Stimulated activated CD8-positive, alpha-beta memory T cell treated with anti-CD3 and anti-CD28 coated beads, Interleukin-7, amount 100 ng/mL, for 48 hours (primary cell): ENCODE results near the gene DLEC1.
"Not testable (repeated sequence)": the region's sequence is repeated elsewhere in the genome, so short reads cannot be mapped to it uniquely, and the experiment has no call there.

Source experiments
- DNase-seq, 2 donors: peaks; one replicate each; pipeline ENCODE4 v3.0.0-alpha.2; 2020; ENCODE audit warnings: low read depth in 1 of 2; ENCODE audit errors: extremely low read depth in 1 of 2

The DLEC1 gene

DNA sequence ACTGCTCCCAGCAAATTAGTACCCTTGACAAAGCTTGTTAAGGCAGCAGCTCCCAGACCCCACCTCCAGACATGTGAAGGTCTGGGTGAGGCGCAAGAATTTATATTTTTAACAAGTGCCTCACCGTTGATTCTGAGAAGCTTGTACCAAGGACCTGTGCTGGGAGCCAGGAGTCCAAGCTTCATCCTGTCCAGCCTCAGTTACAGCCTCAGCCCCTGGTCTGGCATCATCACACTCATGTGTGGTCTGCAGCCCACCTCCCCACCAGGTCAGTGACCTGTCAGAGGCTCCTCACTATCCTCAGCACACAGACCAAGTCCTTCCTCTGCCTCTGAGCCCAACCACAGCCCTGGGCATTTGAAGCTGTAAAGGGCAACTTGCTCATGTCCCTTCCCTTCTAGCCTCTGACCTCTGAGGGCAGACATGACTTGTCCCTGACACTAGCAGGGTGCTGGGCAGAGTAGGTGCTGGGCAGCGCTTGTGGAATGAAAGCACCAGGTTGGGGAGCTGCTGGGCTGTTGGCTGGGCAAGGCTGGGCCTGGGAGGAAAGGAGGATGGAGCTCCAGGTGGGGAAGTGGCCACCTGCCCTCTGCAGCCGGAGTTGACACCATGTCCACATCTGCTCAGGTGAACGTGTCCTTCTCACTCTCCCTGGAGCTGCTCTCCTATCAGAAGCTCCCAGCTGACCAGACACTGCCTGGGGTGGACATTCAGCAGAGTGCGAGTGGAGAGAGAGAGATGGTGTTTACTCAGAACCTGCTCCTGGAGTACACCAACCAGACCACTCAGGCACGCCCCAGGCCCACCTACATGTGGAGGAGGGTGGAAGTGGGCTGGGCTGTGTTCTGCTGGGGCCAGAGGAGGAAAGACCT, 81.0 kb downstream of the DLEC1 start:
- DNase-seq, result no peak

DNA sequence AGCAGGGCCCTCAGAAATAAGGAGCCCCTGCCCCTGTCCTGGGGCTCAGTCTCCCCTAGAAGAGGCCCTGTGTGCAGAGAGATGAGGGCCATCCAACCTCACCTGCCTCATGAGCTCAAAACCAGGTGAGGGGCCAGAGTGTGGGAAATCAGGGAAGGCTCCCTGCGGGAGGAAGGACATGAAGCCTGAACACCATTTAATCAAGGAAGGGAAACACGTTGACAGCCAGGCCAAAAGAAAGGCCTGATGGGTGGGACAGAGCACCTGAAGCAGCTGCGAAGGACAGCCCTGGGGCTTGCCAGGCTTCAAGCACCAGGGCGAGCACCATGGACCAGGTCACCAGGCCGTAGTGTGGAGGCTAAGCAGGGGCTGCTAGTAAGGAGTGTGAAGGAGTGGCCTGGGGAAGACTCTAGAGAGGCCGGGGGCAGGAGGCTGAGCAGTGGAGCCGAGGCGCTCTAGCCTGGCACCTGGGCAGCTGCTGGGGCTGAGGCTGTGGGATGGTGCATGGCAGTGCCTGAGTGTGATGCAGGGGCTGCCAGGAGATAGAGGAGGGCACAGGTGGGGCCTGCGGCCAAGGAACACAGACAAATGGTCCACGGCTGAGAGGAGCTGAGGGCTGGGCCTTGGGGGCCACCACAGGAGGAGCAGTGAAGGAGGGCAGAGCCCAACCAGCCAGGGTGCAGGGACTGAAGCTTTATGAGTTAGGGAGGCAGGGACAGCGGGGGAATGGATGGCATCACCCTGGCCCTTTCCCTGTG, 81.9 kb downstream of the DLEC1 start:
- DNase-seq, result no peak

DNA sequence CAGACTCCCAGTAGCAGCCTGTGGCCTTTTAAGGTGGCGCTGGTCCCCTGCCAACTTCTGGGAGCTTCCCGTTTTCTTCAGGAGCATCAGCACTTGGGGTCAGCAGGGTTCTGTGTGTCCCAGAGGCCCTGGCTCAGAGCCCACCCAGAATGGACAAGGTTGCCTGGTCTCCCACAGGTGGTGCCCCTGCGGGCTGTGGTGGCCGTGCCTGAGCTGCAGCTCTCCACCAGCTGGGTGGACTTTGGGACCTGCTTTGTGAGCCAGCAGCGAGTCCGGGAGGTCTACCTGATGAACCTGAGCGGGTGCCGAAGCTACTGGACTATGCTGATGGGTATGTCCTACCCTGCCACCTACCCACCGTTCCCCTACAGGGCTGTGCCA, 82.4 kb downstream of the DLEC1 start:
- DNase-seq, result no peak

DNA sequence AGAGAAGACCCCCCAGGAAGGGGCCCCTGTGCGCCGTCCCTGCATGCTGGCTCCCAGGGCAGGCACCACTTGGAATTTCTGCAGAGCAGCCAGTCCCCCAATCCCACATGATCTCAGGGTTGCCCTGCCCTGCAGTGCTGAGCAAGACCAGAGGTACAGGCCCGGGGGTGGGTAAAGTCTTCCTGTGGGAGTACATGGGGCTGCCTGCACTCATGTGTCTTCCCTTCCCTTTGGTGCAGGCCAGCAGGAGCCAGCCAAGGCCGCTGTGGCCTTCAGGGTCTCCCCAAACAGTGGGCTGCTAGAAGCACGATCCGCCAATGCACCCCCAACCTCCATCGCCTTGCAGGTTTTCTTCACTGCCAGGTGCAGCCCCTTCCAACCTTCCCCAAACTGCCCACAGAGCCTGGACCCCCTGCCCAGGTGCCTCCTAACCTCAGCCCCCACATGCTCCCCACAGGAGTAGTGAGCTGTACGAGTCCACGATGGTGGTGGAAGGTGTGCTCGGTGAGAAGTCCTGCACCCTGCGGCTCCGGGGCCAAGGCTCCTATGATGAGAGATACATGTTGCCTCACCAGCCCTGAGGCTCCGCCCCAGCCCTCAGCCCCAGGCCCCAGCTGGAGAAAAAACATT, 82.9 kb downstream of the DLEC1 start:
- no peak for DNase-seq

DNA sequence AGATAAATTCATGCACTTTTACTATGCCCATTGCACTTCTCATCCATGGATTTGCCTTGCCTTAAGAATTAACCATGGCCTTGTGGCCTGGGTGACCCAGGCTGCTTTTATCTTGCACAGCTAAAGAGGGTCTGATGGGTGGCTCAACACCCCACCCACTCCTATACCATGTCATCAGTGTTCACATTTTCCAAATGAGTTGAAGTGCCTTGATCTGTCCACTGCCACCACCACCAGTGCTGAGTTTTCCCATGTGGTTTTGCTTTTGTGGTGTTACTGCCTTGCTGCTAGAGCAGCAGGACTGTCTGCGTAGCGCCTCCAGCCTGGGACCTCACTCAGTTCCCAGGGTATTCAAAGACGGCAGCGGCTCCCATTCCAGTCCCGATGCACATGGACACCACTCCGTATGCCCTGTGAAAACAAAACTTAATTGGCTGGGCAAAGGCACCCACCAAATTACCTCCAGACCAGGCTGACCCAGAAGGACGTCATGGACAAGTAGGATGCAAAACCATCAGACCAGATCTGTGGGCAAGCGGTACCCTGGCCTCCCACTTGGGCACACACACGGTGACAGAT, 83.8 kb downstream of the DLEC1 start:
- no peak for DNase-seq

DNA sequence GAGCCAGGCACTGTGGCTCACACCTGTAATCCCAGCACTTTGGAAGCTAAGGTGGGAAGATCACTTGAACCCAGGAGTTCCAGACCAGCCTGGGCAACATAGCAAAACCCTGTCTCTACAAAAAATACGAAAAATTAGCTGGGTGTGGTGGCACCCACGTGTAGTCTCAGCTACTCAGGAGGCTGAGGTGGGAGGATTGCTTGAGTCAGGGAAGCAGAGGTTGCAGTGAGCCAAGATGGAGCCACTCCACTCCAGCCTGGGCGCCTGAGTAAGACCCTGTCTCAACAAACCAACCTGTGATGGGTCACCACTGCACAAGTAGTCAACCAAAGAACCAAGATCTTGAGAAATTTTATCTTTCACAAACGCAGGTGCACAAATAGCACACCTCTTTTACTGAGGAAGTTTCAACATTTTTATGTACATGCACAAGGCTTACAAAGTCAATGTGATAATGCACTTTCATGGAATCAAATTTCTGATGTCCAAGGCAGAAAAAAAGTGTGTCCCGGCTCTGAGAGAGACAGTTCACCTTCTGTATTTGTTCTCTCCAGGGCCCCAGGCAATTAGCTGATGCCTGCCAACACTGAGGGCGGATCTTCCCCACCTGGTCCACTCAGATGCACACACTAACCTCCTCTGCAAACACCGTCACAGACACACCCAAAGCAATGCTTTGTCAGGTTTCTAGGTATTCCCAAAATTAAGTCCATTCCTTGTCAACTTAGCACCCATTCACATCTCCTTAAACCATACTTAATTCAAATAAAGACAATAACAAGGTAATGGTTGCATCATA, 85.5 kb downstream of the DLEC1 start:
- no peak for DNase-seq

DNA sequence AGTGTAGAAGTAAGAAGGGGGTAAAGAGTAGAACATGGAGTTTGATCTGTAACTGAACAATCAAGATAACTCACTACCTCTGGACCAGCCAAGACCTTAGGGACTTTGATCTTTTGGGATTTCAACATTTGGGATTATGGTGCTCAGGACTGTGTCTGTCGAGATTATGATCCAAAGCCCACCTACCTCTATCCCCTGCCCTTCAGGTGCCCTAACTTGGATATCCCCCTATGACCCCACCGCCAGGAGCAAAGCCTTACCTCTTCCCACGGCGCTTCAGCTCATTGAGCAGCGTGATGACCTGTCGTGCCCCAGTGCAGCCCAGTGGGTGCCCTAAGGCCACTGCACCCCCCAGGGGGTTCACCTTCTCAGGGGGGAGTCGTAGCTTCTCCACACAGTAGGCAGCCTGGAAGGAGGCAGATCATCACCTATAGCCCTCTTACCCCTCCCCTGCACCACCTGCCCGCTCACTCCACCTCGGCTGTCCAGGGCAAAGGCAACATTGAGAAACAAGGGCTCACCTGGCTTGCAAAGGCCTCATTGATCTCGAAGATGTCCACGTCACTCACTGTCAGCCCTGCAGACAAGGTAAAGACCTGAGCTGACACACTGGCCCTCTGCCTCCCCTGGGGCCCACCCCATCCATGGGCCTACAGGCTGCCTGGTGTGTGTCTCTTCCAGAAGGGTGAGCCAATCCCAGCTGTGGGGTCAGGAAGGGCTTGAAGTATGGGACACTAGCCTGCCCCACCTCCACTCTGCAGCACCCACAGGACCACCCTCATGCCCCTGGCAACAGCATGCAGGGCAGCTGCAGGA, 86.5 kb downstream of the DLEC1 start:
- DNase-seq, result no peak

DNA sequence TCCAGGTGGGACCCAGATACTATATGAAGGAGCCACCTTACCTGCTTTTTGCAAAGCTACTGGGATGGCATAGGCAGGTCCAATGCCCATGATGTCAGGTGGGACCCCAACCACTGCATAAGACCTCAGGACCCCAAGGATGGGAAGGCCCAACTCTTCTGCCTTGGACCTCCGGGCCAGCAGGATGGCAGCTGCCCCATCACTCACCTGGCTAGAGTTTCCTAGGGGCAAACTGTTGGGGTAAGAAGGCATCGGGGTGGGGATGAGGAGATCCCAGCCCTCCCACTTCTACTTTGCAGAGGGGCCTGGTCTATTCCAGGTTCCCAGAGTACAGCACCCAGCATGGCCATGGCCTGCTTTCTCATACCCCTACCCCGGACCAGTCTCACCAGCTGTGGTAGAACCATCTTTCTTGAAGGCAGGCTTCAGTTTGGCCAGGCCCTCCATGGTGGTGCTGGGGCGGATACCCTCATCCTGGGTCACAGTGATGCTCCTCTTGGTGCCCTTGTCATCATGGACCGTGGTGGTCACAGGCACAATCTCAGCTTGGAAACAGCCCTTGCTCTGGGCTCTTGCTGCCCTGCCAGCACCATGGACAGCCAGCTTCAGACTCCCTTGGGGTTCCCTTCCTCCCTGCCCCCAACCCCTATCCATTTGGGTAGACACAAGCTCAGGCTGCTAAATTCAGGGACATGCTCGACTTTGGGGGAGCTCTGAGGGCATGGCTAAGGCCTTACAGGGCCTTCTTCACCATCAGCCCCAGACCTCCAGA, 87.3 kb downstream of the DLEC1 start:
- DNase-seq, result no peak

DNA sequence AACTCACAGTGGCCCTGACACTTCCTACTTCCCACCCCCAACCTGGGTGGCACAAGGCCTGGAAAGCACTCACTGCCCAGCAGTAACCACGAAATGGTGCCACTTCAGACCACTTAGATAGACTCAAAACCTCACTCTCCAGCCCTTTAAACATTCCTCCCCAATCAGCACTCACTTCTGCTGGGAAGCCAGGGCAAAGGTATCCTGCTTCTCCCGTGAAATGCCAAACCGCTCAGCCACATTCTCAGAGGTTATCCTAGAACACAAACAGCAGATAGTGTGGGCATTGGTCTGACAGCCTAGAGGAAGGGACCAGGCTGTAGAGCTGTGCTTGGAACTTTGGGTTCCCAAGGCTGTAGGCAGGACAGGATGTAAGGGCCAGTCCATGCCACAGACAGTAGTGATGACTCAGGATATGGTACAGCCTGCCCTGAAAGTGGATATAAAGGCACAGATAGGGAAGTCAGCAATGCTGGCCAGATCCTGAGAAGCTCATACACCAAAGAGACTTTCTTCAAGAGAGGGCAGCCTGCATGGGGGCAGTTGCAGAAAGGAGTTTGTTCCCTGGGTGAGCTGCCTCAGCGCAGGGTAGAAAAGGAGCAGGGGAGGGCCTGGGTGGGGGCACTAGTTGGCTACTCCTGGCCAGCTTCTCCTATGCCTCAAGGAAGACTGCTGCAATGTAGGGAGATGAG, 88.7 kb downstream of the DLEC1 start:
- no peak for DNase-seq

DNA sequence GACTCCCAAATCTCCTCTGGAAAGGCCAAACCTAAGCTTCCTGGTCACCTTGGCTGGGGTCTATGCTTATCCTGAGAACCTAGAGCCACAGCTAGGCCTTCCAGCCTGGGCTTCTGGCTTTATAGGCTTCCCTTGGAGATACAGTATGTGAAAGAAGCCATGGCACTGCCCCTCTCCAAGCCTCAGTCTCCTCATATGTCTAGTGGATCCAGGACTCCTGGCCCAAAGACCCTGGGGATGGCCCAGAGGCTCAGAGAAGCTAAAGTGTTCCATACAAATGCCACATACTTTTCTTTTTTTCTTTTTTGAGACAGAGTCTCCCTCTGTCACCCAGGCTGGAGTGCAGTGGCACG, 89.3 kb downstream of the DLEC1 start:
- DNase-seq, result no peak

DNA sequence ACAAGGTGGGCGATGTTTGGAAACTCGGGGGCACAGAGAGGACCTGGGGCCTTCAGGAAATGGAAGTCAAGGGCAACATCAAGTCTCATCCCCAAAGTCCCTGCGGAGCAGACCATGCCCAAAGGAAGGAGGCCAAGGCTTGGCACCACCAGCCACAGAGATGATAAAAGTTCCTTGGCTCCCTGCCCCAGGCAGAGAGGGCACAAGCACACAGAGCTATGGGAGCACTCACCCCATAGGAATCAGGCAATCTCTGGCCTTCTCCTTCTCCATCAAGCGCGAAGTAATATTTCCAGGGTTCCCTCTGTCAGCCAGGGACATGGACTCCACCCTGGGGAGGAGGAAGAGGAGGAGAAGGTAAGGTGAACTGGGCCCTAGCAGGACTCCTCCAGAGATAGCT, 90.0 kb downstream of the DLEC1 start:
- no peak for DNase-seq

DNA sequence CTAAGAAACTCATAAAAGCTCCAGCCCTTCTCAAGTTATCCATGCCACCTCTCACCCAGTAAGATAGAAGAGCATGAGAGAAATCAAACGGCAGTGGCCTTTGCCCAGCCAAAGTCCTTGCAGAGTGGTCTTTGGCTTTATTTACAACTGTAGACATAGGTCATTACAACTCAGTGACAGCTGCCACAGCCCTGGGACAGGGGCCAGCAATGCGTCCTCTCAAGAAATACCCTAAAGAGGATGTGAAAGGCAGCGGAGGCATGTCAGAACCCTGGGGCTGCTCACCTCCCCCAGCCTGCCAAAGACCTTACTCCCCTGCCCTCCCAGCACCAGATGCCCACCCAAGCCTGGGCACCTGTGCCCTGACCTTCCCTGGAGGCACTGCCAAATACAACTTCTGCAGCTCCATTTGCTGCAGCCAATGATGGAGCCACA, 91.6 kb downstream of the DLEC1 start:
- DNase-seq, result no peak

DNA sequence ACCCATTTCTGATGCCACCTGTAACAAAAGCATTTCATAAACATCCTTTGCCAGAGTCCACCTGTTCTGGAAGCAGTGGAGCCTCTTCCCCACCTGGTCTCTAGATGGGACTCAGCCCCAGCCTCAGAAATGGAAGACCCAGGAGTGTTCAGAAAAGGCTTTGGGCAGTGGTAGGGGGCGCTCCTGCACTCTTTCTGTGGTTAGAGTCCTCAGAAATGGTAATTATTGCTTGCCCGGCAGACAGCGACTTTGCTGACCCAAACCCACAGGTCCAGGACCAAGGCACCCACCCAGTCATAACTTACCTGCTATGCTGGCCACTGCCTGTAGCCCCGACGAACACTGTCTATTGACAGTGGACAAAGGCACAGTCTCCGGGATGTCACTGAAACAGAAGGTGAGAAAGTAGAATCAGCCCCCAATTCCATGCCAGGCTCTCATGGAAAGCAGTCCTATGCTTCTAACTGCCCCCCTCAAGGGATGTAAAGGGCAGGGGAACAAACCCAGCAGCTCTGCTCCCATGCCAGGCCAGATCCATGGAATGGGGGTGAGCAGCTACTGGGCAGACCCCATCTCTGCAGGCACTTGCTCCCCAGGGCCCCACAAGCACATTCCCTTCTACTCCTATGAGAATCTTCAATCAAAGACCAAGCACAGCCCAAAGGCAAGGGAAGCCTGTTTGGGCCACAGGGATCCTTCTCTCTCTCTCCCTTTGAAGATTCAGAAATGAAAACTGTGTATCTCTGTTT, 92.8 kb downstream of the DLEC1 start:
- DNase-seq, result no peak

DNA sequence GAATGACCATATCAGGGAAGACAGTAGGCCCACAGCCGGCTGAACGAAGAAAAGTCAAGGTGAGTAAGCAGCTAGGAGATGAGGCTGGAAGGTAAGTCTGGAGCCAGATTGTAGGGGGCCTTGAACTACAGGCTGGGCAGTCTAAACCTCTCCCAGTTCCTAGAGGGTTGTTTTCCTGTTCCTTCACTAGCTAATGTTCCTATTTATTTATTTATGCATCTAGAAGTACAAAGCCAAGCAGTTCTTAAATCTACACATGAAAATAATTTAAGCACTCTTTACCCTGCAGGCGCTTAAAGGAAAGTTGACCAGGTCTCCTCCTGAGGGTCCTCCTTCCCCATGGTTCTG, 94.2 kb downstream of the DLEC1 start:
- DNase-seq, result no peak

DNA sequence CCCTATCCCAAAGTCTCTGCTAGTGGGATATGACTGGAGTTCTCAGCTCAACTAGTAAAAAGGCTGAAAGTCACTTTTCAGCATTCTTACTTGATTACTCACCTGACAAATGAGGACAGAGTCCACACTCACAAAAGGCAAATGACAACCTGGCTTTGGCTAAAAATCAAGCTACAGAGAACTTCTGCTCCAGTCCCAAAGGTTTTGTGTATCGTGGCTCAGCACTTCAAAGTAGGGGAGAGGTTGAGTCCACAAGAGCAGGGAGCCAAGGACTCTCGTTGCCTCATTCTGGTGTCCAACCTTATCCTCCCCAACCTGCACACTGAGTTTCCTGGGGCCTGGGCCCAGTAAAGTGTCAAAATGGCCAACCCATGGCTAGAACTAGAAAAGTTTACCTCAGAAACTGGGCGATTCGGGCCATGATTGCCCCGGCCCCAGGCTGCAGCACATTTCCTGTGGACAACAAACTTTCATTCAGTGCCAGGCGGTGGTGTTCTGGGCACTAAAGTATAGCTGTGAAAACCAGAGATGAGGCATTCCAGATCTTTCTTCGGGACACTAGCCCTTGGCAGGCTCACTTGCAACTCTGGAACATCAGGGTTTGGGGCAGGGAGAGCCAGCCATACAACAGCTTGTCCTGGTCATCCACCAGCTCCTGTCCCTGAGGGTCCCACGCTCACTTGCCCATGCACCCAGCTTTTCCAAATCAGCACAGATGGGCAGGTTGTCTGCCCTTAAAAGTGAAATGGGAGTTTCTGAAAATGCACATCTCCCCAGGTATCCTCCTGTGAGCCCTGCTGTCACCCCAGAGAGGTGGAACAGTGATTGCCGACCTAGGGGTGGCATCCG, 94.8 kb downstream of the DLEC1 start:
- no peak for DNase-seq

DNA sequence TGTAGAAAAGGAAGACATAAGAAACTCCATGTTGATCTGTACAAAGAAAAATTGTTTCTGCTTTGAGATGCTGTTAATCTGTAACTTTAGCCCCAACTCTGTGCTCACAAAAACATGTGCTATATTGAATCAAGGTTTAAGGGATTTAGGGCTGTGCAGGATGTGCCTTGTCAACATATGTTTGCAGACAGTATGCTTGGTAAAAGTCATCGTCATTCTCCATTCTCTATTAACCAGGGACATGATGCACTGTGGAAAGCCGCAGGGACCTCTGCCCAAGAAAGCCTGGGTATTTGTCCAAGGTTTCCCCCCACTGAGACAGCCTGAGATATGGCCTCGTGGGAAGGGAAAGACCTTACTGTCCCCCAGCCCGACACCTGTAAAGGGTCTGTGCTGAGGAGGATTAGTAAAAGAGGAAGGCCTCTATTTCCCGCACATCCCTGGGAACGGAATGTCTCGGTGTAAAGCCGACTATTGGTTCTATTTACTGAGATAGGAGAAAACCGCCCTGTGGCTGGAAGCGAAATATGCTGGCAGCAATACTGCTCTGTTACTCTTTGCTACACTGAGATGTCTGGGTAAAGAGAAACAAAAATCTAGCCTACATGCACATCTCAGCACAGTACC, 95.6 kb downstream of the DLEC1 start:
- DNase-seq, result not testable (repeated sequence)
